GM12874 (cell line): ENCODE results near the gene ALDH1A2.

ENCODE experiments used
- CTCF ChIP-seq: IDR thresholded peaks from 2 replicates; pipeline ENCODE4 v1.5.1; 2011; ENCODE audit warnings: low read depth, mild to moderate bottlenecking, control low read depth, low read length, moderate library complexity; ENCODE audit not compliant: insufficient read depth

ALDH1A2 gene

DNA sequence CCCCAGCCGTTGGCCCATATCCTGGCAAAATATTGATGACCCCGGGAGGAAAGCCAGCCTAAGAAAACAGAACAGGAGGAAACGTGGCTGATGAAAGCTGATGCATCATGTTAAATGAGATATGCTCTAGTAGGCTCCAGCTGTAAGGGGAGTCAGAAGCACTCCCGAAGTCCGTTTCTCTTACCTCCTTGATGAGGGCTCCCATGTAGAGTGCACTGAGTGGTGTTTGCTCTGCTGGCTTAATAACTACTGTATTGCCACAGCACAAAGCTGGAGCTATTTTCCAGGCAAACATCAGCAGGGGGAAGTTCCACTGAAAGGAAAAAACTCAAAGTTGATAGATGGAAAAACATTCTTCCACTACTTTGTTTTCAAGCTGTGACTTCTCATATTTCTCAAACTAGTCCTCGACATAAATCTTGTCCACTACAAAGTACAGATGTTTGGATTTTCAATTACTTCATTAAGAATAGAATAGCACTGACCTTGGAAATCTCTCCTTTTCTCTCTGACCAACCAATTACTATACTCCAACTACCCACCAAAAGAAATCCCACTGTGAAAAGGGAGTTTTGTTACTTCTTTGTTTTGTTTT is 72.7 kb downstream of the ALDH1A2 start:
- no peak for TF ChIP-seq CTCF

DNA sequence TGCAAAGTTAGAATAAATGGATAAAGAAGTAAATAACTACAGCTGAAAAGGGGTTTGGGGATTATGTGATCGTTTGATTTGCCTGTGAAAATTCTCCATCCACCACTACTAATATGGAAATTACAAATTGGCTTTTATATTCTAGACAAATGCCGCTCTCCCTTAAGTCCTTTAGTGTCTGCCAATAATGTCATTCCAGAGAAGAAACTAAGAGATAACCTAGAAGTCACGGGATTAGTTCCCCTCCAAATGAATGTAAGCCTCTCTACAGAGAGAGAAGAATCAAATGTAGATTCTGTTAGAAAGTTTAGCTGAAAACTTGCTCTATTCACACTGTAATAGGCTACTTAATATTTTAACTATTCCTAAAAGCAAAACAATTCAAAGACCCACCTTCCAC is 92.0 kb downstream of the ALDH1A2 start:
- TF ChIP-seq CTCF, result no peak

- TF ChIP-seq CTCF, result no peak
These were observed 92.6 kb downstream of the ALDH1A2 start for GRCh38 chr15:57972864-57973263.

DNA sequence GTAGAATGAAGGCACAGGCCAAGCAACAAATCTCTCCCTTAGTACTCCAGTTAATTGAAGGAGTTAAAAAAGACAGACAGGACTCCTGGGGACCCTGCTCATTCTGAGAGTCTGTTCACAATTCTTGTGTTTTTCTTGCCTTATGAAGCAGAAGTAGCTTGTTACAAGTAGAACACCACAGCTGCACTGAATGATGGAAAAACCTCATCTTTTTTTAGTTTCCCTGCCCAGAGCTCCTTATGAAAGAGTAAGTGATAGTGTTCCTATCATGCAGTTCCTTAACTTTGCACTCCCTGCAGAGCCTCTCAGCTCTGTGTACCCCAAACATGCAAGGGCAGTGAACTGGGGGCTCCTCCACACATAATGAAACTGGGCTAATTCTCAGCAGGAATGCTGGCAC is 95.5 kb downstream of the ALDH1A2 start:
- TF ChIP-seq CTCF, result no peak

GRCh38 chr15:57969355-57969754 is 96.2 kb downstream of the ALDH1A2 start:
- no peak for TF ChIP-seq CTCF

DNA sequence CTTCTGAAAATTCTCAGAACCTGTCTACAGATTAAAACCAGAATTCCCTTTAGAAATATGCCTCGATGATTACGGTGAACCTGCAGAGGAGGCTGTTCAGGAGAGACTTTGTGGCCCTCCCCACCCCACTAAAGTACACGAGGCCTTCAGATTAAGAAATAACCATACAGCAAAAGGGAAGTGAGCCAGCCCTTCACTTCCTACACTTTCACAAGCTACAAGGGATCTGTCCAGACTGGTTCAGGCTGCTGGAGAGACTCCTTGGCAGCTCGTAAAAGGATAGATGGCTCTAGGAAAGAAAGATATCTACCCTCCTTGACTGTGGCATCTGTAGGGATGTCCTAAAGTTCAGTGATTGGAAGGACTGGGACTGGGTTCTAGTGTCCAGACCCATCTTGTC is 102.6 kb downstream of the ALDH1A2 start:
- TF ChIP-seq CTCF, result no peak

- no peak for TF ChIP-seq CTCF
These were observed 103.6 kb downstream of the ALDH1A2 start for GRCh38 chr15:57961919-57962318.
